CD4-positive, alpha-beta T cell treated with Interleukin-15 for 1 hour (primary cell): ENCODE results near the gene RGS17.
"Not testable (repeated sequence)": the region's sequence is repeated elsewhere in the genome, so short reads cannot be mapped to it uniquely, and the experiment has no call there.

Source experiments
- DNase-seq: peaks from one replicate; pipeline ENCODE4 v3.0.0-alpha.2; 2020

RGS17 gene

GRCh38 chr6:153131037-153131981, at the start of gene RGS17:
Gene RGS17, minus strand, starts transcription at chr6:153131282. Its CDS starts 87,264 bp downstream, at chr6:153044018.
- DNase-seq = peak; percentile 40

GRCh38 chr6:153172815-153173214, 41.7 kb upstream of the RGS17 start:
- DNase-seq = no peak

- no peak for DNase-seq
These were observed 39.4 kb upstream of the RGS17 start for GRCh38 chr6:153170511-153170910.

GRCh38 chr6:153167907-153168306, 36.8 kb upstream of the RGS17 start:
- DNase-seq = no peak

GRCh38 chr6:153167061-153167891, 36.2 kb upstream of the RGS17 start:
- no peak for DNase-seq

- DNase-seq = no peak
These were observed 31.6 kb upstream of the RGS17 start for GRCh38 chr6:153162646-153163045.

GRCh38 chr6:153162172-153162571, 31.1 kb upstream of the RGS17 start:
- DNase-seq = no peak

DNA sequence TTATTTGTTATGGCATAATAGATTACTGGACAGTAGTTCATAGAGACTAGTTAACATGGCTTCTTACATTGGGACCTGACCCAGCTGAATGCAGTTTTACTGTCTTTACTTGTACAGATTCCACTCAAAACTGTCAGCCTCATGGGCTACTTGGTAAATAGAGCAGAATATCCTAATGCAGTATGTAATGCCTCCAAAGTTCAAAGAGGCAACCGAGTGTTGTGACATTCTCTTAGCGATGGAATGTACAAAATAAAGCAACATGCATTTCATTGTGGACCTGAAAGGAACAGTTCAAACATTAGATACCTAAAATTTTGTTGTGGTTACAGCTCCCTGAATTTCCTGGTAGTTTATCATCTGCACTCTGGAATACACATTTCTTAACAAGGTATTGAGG, 29.1 kb upstream of the RGS17 start:
- DNase-seq = no peak

GRCh38 chr6:153150752-153151440, 19.8 kb upstream of the RGS17 start:
- no peak for DNase-seq

DNA sequence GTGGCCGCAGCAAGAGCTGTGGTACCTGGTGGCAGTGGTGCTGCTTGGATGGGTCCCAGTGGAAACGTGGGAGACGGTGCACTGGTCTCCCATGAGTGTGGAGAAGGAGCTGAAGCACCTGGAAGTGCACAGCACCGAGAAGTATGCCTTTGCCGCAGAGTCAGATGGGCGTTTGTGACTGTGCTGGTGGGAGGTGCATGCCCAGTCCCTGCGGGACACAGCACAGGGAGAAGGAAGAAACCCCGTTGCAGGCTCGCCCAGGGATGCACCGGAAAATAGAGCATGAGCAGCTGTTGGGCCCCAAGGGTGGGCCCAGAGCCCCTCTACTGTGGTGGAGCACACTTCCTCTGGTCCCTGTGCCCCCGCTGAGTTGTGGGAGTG, 19.3 kb upstream of the RGS17 start:
- DNase-seq = no peak

GRCh38 chr6:153149891-153150290, 18.8 kb upstream of the RGS17 start:
- DNase-seq = no peak

DNA sequence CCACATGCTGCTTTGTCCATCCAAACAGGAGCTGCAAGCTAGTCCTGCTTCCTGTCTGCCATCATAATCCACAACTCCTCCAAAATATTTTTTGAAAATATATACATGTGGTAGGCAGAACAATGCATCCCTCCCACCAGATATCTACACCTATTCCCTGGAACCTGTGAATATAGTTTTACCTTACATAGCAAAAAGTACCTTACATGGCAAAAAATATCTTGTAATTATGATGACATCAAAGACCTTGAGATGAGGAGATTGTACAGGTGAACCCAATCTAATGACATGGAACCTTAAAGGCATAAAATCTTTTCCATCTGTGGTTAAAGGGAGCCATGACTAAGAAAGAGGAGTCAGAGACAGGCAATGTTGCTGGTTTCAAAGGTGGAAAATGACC, 15.3 kb upstream of the RGS17 start:
- DNase-seq = no peak

DNA sequence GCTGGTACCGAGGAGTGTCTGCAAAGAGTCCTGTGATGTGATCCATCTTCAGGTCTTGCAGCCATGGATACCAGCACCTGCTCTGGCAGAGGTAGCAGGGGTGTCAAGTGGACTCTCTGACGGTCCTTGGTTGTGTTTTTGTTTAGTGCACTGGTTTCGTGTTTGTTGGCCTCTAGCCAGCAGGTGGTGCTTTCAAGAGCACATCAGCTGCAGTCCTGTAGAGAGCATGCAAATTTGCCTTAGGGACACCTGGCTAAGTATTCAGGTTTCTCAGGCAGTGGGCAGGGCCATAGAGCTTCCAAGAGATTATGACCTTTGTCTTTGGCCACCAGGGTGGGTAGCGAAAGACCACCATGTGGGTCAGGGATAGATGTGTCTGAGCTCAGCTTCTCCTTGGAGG, 14.5 kb upstream of the RGS17 start:
- no peak for DNase-seq

DNA sequence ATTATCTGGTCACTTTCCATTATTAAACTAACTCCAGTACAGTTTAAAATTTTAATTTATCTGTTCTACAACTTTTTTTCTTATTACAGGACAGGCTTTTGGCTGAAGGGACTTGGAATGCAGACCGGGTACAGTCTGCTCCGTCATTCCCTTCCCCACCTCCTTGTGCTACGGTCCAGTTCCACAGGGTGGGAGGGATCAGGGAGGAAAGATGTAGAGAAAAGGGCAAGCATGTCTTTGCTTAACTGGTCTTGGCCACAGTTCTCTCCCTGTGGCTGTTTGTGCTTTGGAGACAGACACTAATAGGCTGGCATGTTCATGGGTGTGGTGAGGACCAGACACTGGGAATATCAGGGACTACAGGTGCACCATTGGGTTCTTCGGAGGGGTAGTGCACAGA, 12.1 kb upstream of the RGS17 start:
- DNase-seq = no peak

DNA sequence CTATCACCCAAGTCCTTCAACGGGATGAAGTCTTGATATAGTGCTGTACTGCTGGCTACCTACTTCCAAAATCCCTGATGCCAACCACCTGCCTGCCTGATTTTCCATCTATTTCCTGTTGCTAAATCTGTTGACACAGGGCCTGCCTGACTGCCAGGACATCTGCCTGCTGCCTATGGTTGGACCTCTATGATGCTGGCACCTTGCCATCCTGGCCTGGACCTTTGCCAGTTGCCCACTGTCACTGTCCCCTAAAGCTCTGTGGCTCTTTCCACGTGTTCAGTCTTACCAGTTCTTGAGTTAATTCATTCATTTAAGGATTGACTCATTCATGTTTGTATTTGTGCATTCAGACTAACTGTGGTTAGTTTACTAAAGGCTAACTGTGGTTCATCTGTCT, 9.2 kb upstream of the RGS17 start:
- DNase-seq = no peak

GRCh38 chr6:153138930-153139329, 7.8 kb upstream of the RGS17 start:
- no peak for DNase-seq

- no peak for DNase-seq
These were observed 4.6 kb upstream of the RGS17 start for GRCh38 chr6:153135681-153136080.

- not testable (repeated sequence) for DNase-seq
These were observed 2.6 kb upstream of the RGS17 start for GRCh38 chr6:153133667-153134066.

- DNase-seq = no peak
These were observed 506 bp downstream of the RGS17 start for GRCh38 chr6:153130515-153131036.

DNA sequence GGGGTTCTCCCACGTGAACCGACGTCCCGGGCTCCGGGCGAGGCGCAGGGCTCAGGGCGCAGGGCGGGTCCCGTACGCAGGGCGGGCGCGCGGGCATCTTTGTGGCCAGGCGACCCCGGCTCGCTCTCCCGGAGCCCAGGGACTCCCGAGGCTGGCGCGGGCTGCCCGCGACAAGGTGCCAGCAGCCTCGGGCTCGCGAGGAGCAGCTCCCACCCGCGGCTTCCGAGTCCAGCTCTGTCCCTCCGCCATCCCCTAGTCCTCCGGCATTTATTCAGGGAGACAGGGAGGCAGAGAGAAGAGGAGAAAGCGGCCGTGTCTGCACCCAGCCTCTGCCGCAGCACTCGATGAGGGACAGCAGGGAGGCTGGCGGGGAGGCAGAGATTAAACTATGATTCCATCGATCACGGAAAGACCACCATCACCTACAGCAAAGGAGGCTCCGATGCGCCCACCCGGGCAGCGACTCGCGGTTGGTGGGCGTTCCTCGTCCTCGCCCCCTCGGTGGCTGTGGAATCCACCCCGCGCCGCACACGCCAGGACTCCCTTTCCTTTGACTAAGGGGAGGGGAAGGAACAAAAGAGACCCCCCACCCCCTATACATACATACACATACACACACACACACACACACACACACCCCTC, 1.1 kb downstream of the RGS17 start:
- DNase-seq = no peak

- DNase-seq = no peak
These were observed 4.9 kb downstream of the RGS17 start for GRCh38 chr6:153126218-153126617.

- DNase-seq = no peak
These were observed 6.0 kb downstream of the RGS17 start for GRCh38 chr6:153125032-153125431.

- no peak for DNase-seq
These were observed 7.3 kb downstream of the RGS17 start for GRCh38 chr6:153123801-153124200.
